KMS-11 (cell line): ENCODE results near the gene SLC25A3.

Source experiments
- H2AFZ ChIP-seq: fragments of 200-600 bp; sonication (generic); 2 replicates; pipeline ENCODE4 v1.6.1; 2016; ENCODE audit warnings: antibody characterized with exemption, mixed run types, low read depth
- H3K27ac ChIP-seq: fragments of 200-600 bp; sonication (generic); 2 replicates; pipeline ENCODE4 v1.6.1; 2016; ENCODE audit warnings: mild to moderate bottlenecking, mixed run types
- H3K27me3 ChIP-seq: fragments of 200-600 bp; sonication (generic); 2 replicates; pipeline ENCODE4 v1.6.1; 2017; ENCODE audit warnings: mild to moderate bottlenecking, low read depth, mixed run types, moderate library complexity; ENCODE audit not compliant: insufficient read depth
- H3K36me3 ChIP-seq: fragments of 200-600 bp; sonication (generic); 2 replicates; pipeline ENCODE4 v1.6.1; 2017; ENCODE audit warnings: mild to moderate bottlenecking, mixed run types; ENCODE audit not compliant: insufficient read depth
- H3K4me1 ChIP-seq: fragments of 200-600 bp; sonication (generic); 2 replicates; pipeline ENCODE4 v1.6.1; 2016; ENCODE audit warnings: mild to moderate bottlenecking, low read depth, mixed run types; ENCODE audit not compliant: poor library complexity, severe bottlenecking
- H3K4me2 ChIP-seq: fragments of 200-600 bp; sonication (generic); 2 replicates; pipeline ENCODE4 v1.7.0; 2016; ENCODE audit warnings: mild to moderate bottlenecking, mixed run types
- H3K4me3 ChIP-seq: fragments of 200-600 bp; sonication (generic); IDR thresholded peaks from 2 replicates; pipeline ENCODE4 v1.6.1; 2017; ENCODE audit warnings: low read depth, low read length, mixed read lengths; ENCODE audit not compliant: insufficient read depth
- H3K79me2 ChIP-seq: fragments of 200-600 bp; sonication (generic); 2 replicates; pipeline ENCODE4 v1.6.1; 2016; ENCODE audit warnings: low read depth, mixed run types; ENCODE audit not compliant: insufficient read depth
- H3K9ac ChIP-seq: fragments of 200-600 bp; sonication (generic); 2 replicates; pipeline ENCODE4 v1.6.1; 2016; ENCODE audit warnings: mild to moderate bottlenecking, mixed run types
- H4K20me1 ChIP-seq: fragments of 200-600 bp; sonication (generic); 2 replicates; pipeline ENCODE4 v1.6.1; 2016; ENCODE audit warnings: mild to moderate bottlenecking, mixed run types; ENCODE audit not compliant: insufficient read depth
- TF ChIP-seq, protein P1 (sequence below): fragments of 200-600 bp; sonication (generic); conservative IDR thresholded peaks from 2 replicates; pipeline ENCODE4 v1.6.1; 2017; ENCODE audit warnings: low read depth, mild to moderate bottlenecking, antibody characterized with exemption, low read length, moderate library complexity, mixed read lengths

SLC25A3 gene

DNA sequence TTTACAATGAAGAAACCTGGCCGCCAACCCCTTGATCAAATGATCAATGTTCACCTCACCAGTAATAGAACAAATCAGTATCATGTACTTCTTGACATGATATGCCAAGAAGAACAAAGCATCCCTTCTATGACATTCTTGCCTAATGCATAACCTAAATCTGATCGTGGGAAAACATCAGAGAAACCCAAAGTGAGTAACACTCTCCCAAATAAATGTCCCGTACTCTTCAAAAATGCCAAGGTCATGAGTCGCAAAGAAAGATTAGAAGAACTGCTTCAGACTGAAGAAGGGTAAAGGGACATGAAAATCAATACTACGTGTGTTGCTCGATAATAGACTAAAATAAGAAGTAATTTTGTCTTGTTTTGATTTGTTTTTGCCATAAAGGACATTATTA is 11.4 kb upstream of the SLC25A3 start:
- TF ChIP-seq, protein P1, sequence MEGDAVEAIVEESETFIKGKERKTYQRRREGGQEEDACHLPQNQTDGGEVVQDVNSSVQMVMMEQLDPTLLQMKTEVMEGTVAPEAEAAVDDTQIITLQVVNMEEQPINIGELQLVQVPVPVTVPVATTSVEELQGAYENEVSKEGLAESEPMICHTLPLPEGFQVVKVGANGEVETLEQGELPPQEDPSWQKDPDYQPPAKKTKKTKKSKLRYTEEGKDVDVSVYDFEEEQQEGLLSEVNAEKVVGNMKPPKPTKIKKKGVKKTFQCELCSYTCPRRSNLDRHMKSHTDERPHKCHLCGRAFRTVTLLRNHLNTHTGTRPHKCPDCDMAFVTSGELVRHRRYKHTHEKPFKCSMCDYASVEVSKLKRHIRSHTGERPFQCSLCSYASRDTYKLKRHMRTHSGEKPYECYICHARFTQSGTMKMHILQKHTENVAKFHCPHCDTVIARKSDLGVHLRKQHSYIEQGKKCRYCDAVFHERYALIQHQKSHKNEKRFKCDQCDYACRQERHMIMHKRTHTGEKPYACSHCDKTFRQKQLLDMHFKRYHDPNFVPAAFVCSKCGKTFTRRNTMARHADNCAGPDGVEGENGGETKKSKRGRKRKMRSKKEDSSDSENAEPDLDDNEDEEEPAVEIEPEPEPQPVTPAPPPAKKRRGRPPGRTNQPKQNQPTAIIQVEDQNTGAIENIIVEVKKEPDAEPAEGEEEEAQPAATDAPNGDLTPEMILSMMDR = no peak
- Histone ChIP-seq H3K27me3 (no peaks in the 10 kb centered on the region), H4K20me1 (no peaks in the 10 kb centered on the region), H3K4me1 (peaks cover 6% of the 10 kb centered on the region), H3K4me3 (no peak overlapping the region), H3K9ac (no peak overlapping the region), H3K79me2 (no peaks in the 10 kb centered on the region), H3K27ac (no peak overlapping the region), H2AFZ (no peak overlapping the region), H3K36me3 (no peaks in the 10 kb centered on the region), H3K4me2 (no peak overlapping the region)

- Histone ChIP-seq H4K20me1 (no peaks in the 10 kb centered on the region), H3K4me3 (no peak overlapping the region), H3K9ac (no peak overlapping the region), H3K27ac (no peak overlapping the region), H3K79me2 (no peaks in the 10 kb centered on the region), H3K27me3 (no peaks in the 10 kb centered on the region), H3K4me1 (no peaks in the 10 kb centered on the region), H2AFZ (no peak overlapping the region), H3K4me2 (no peak overlapping the region), H3K36me3 (no peaks in the 10 kb centered on the region)
- TF ChIP-seq, protein P1 = no peak
These were observed 6.4 kb upstream of the SLC25A3 start for GRCh38 chr12:98587084-98587483.

DNA sequence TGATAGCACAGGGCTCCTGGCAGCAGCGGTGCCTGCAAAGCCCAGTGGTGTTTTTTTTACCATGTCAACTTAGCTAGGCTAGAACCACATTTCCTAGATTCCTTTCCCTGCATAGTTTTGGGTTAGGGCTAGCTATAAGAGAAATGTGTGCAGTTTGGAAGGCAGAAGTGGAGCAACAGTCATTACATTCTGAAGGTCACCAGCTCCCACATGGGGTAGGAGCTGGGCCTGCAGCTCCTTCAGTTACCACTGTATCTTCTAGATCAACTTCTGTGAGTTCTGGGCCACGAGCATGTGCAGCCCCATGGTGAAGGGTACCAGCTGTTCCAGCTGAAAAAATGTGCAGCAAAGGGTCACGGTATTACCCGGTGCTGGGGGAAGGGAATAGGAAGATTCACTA is 2.3 kb upstream of the SLC25A3 start:
- Histone ChIP-seq H3K4me1 (peaks cover 15% of the 10 kb centered on the region), H3K4me2 (no peak overlapping the region), H3K79me2 (peaks cover 27% of the 10 kb centered on the region), H4K20me1 (peaks cover 18% of the 10 kb centered on the region), H3K27ac (no peak overlapping the region), H3K36me3 (peaks cover 3% of the 10 kb centered on the region; the same call in 1 of the 2 replicates), H3K4me3 (no peak overlapping the region), H2AFZ (no peak overlapping the region), H3K27me3 (no peaks in the 10 kb centered on the region), H3K9ac (no peak overlapping the region)
- TF ChIP-seq, protein P1 = no peak

GRCh38 chr12:98592825-98593322 is 612 bp upstream of the SLC25A3 start:
- TF ChIP-seq, protein P1 = no peak
- H3K36me3 ChIP-seq = peaks cover 12% of the 10 kb centered on the region
- peaks cover 21% of the 10 kb centered on the region for H3K4me1 ChIP-seq
- peak overlapping the region; percentile 10; the same call in 1 of the 2 replicates for H3K27ac ChIP-seq
- peaks cover 42% of the 10 kb centered on the region for H3K79me2 ChIP-seq
- H3K4me3 ChIP-seq = no peak overlapping the region
- peaks cover 28% of the 10 kb centered on the region for H4K20me1 ChIP-seq
- H3K9ac ChIP-seq = peak overlapping the region; percentile 97; the same call in 1 of the 2 replicates
- no peaks in the 10 kb centered on the region for H3K27me3 ChIP-seq
- H2AFZ ChIP-seq = peak overlapping the region; percentile 67
- H3K4me2 ChIP-seq = peak overlapping the region; percentile 56
